WTC11 (cell line): ENCODE data around the gene BIRC3. TPM values are rescaled to one million over a fixed set of nuclear protein-coding genes. Genes with fewer than 3 reads are reported as not detected.

Experiments
- ATAC-seq: fragments of 200-7000 bp; cut with Tn5 transposase; 2 replicates; pipeline ENCODE4 v1.10.0; 2021; ENCODE audit warnings: mild to moderate bottlenecking, moderate library complexity
- CTCF ChIA-PET: fragments of 300-600 bp; sonication (Branson Sonifier 250); formaldehyde crosslinking; loops from one replicate; lab custom pipeline; 2021; ENCODE audit warnings: antibody characterized with exemption; lab: Charles Lee
- POLR2A ChIA-PET: fragments of 350-600 bp; sonication (Branson Sonifier 250); formaldehyde crosslinking; loops from one replicate; lab custom pipeline; 2021; ENCODE audit warnings: antibody characterized with exemption; lab: Charles Lee
- DNase-seq: peaks from one replicate; pipeline ENCODE4 v3.0.0; 2021; ENCODE audit warnings: low spot score
- H3K27ac Mint-ChIP-seq: 2 replicates; pipeline ENCODE4 v1.8.0; 2021; ENCODE audit warnings: mixed read lengths
- H3K27me3 Mint-ChIP-seq: 2 replicates; pipeline ENCODE4 v1.8.0; 2021; ENCODE audit warnings: low read depth, mild to moderate bottlenecking, moderate library complexity, mixed read lengths
- H3K36me3 Mint-ChIP-seq: 2 replicates; pipeline ENCODE4 v1.8.0; 2021; ENCODE audit warnings: mixed read lengths
- H3K4me1 Mint-ChIP-seq: 2 replicates; pipeline ENCODE4 v1.8.0; 2022; ENCODE audit warnings: mixed read lengths
- H3K4me3 Mint-ChIP-seq: 2 replicates; pipeline ENCODE4 v1.8.0; 2021; ENCODE audit warnings: mild to moderate bottlenecking, moderate library complexity, mixed read lengths
- H3K9me3 Mint-ChIP-seq: 2 replicates; pipeline ENCODE4 v1.8.0; 2021; ENCODE audit warnings: mixed read lengths
- ATF1 ChIP-seq: sonication (generic); formaldehyde crosslinking; IDR thresholded peaks from 2 replicates; pipeline ENCODE4 v1.8.1; 2023; ENCODE audit warnings: mild to moderate bottlenecking, moderate library complexity, missing genetic modification reagents
- ATF3 ChIP-seq: sonication (generic); formaldehyde crosslinking; conservative IDR thresholded peaks from 2 replicates; pipeline ENCODE4 v1.8.1; 2022; ENCODE audit warnings: mild to moderate bottlenecking, missing genetic modification reagents
- CDX4 ChIP-seq: fragments of 250-450 bp; sonication (Bioruptor Pico); IDR thresholded peaks from 2 replicates; pipeline ENCODE4 v1.9.0; 2021; ENCODE audit warnings: moderate library complexity, mild to moderate bottlenecking, inconsistent platforms, borderline replicate concordance
- CREM ChIP-seq: sonication (generic); formaldehyde crosslinking; IDR thresholded peaks from 2 replicates; pipeline ENCODE4 v1.8.1; 2022; ENCODE audit warnings: mild to moderate bottlenecking, missing genetic modification reagents, moderate library complexity
- ESRRA ChIP-seq: sonication (generic); formaldehyde crosslinking; IDR thresholded peaks from 2 replicates; pipeline ENCODE4 v1.8.1; 2022; ENCODE audit warnings: mild to moderate bottlenecking, missing genetic modification reagents, borderline replicate concordance
- ETV6 ChIP-seq: sonication (generic); formaldehyde crosslinking; IDR thresholded peaks from 2 replicates; pipeline ENCODE4 v1.8.1; 2022; ENCODE audit warnings: mild to moderate bottlenecking, missing genetic modification reagents
- FOXK1 ChIP-seq: sonication (generic); formaldehyde crosslinking; IDR thresholded peaks from 2 replicates; pipeline ENCODE4 v1.8.0; 2022; ENCODE audit warnings: mild to moderate bottlenecking, moderate library complexity, missing genetic modification reagents
- GRHL2 ChIP-seq: fragments of 250-450 bp; sonication (Bioruptor Pico); IDR thresholded peaks from 2 replicates; pipeline ENCODE4 v1.8.0; 2022; ENCODE audit warnings: mild to moderate bottlenecking, moderate library complexity; ENCODE audit not compliant: insufficient replicate concordance, severe bottlenecking
- HMGA2 ChIP-seq: fragments of 250-450 bp; sonication (Bioruptor Pico); IDR thresholded peaks from 2 replicates; pipeline ENCODE4 v1.4.0; 2021; ENCODE audit warnings: mild to moderate bottlenecking, moderate library complexity
- HMGXB4 ChIP-seq: sonication (generic); formaldehyde crosslinking; IDR thresholded peaks from 2 replicates; pipeline ENCODE4 v1.8.1; 2023; ENCODE audit warnings: mild to moderate bottlenecking, moderate library complexity, missing genetic modification reagents
- JUN ChIP-seq: sonication (generic); formaldehyde crosslinking; IDR thresholded peaks from 2 replicates; pipeline ENCODE4 v1.8.0; 2023; ENCODE audit warnings: mild to moderate bottlenecking, missing genetic modification reagents
- NFATC4 ChIP-seq: fragments of 250-450 bp; sonication (Bioruptor Pico); IDR thresholded peaks from 2 replicates; pipeline ENCODE4 v1.9.0; 2021; ENCODE audit warnings: mild to moderate bottlenecking
- NR2C2 ChIP-seq: sonication (generic); formaldehyde crosslinking; IDR thresholded peaks from 2 replicates; pipeline ENCODE4 v1.8.0; 2022; ENCODE audit warnings: mild to moderate bottlenecking, missing genetic modification reagents
- SMAD3 ChIP-seq: sonication (generic); formaldehyde crosslinking; IDR thresholded peaks from 2 replicates; pipeline ENCODE4 v1.8.0; 2022; ENCODE audit warnings: missing genetic modification reagents, mild to moderate bottlenecking, borderline replicate concordance
- SOX15 ChIP-seq: fragments of 250-450 bp; sonication (Bioruptor Pico); IDR thresholded peaks from 2 replicates; pipeline ENCODE4 v1.9.0; 2021; ENCODE audit warnings: mild to moderate bottlenecking
- TEAD4 ChIP-seq: sonication (generic); formaldehyde crosslinking; IDR thresholded peaks from 2 replicates; pipeline ENCODE4 v1.8.0; 2022; ENCODE audit warnings: mild to moderate bottlenecking, missing genetic modification reagents
- USF1 ChIP-seq: sonication (generic); formaldehyde crosslinking; IDR thresholded peaks from 2 replicates; pipeline ENCODE4 v1.8.0; 2022; ENCODE audit warnings: mild to moderate bottlenecking, missing genetic modification reagents
- ZMAT4 ChIP-seq: fragments of 250-450 bp; sonication (Bioruptor Pico); IDR thresholded peaks from 2 replicates; pipeline ENCODE4 v1.9.0; 2021; ENCODE audit warnings: mild to moderate bottlenecking
- ZNF232 ChIP-seq: sonication (generic); formaldehyde crosslinking; IDR thresholded peaks from 2 replicates; pipeline ENCODE4 v1.8.0; 2022; ENCODE audit warnings: mild to moderate bottlenecking, missing genetic modification reagents
- ZNF317 ChIP-seq: sonication (generic); formaldehyde crosslinking; IDR thresholded peaks from 2 replicates; pipeline ENCODE4 v1.8.1; 2023; ENCODE audit warnings: low read depth, mild to moderate bottlenecking, moderate library complexity, missing genetic modification reagents, borderline replicate concordance
- ZNF416 ChIP-seq: fragments of 250-450 bp; sonication (Bioruptor Pico); IDR thresholded peaks from 2 replicates; pipeline ENCODE4 v1.9.0; 2021; ENCODE audit warnings: mild to moderate bottlenecking, inconsistent platforms
- ZNF512 ChIP-seq: sonication (generic); formaldehyde crosslinking; IDR thresholded peaks from 2 replicates; pipeline ENCODE4 v1.8.1; 2022; ENCODE audit warnings: missing genetic modification reagents, borderline replicate concordance
- total RNA-seq: library from RNA; stranded (reverse); gene quantifications from 3 replicates; pipeline ENCODE4 v1.2.3, GENCODE V29; 2021

BIRC3 gene
- total RNA-seq, 1 experiment from 2014 or later, result 0.33 TPM

- no peaks in the 10 kb centered on the region for H3K27me3 Mint-ChIP-seq
- no peak for DNase-seq
Observed at GRCh38 chr11:102291831-102292230, 25.5 kb upstream of the BIRC3 start.

GRCh38 chr11:102292933-102293332 is 24.4 kb upstream of the BIRC3 start:
- ChIA-PET CTCF (interaction anchor here (1.4 to 1.9 kb wide), 2 partner anchors 24 to 320 kb away, joined by 17 to 19 read pairs; no protein-coding TSS in a partner anchor), POLR2A (no interaction called here)
- Mint-ChIP-seq H3K27ac (no peak overlapping the region), H3K36me3 (no peaks in the 10 kb centered on the region), H3K4me3 (no peak overlapping the region), H3K4me1 (peaks cover 23% of the 10 kb centered on the region), H3K27me3 (no peaks in the 10 kb centered on the region; the same call in 1 of the 2 replicates), H3K9me3 (peaks cover 6% of the 10 kb centered on the region; the same call in 1 of the 2 replicates)
- DNase-seq (no peak), ATAC-seq (no peak)
- TF ChIP-seq ZMAT4 (no peak), ATF1 (CRISPR knock-in tag) (no peak), ATF3 (no peak), ZNF416 (CRISPR knock-in tag) (no peak), GRHL2 (no peak), TEAD4 (CRISPR knock-in tag) (no peak), ETV6 (CRISPR knock-in tag) (no peak), CREM (CRISPR knock-in tag) (no peak), HMGXB4 (no peak), ZNF512 (CRISPR knock-in tag) (no peak), ZNF232 (CRISPR knock-in tag) (no peak), FOXK1 (CRISPR knock-in tag) (no peak), SOX15 (CRISPR knock-in tag) (no peak), NR2C2 (CRISPR knock-in tag) (no peak), NFATC4 (CRISPR knock-in tag) (no peak), SMAD3 (no peak), ZNF317 (CRISPR knock-in tag) (no peak), JUN (CRISPR knock-in tag) (no peak), USF1 (no peak)

More at GRCh38 chr11:102291831-102292230, 25.5 kb upstream of the BIRC3 start:
- Mint-ChIP-seq H3K4me1 (peaks cover 25% of the 10 kb centered on the region), H3K9me3 (0 out of 2 replicates have a peak, but pooled peaks cover 2% of the 10 kb centered on the region), H3K4me3 (no peak overlapping the region), H3K36me3 (no peaks in the 10 kb centered on the region), H3K27ac (no peak overlapping the region)
- ChIA-PET CTCF (interaction anchor here (0.6 to 1.5 kb wide), 3 partner anchors 18 to 227 kb away, joined by 3 to 4 read pairs (median 3); no protein-coding TSS in a partner anchor), POLR2A (no interaction called here)
- ATAC-seq, result no peak
- TF ChIP-seq HMGA2 (CRISPR knock-in tag) (0 out of 2 replicates have a peak, but pooled peaks have one; percentile 9), CDX4 (CRISPR knock-in tag) (no peak), ESRRA (CRISPR knock-in tag) (no peak)
